NB4 (cell line): ENCODE data around the gene EVA1B.

Source experiments
- CTCF ChIP-seq: IDR thresholded peaks from one replicate; pipeline ENCODE4 v1.5.1; 2012; ENCODE audit warnings: low read depth, low read length
- MAX ChIP-seq: IDR thresholded peaks from 2 replicates; pipeline ENCODE4 v1.6.1; 2011; ENCODE audit warnings: low read depth, low read length
- MYC ChIP-seq: IDR thresholded peaks from 2 replicates; pipeline ENCODE4 v1.6.1; 2011; ENCODE audit warnings: low read depth, low read length
- POLR2A ChIP-seq: IDR thresholded peaks from 2 replicates; pipeline ENCODE4 v1.6.1; 2011; ENCODE audit warnings: mild to moderate bottlenecking; ENCODE audit not compliant: insufficient read length; ENCODE audit errors: extremely low read depth

- TF ChIP-seq CTCF (no peak), MYC (no peak), POLR2A (no peak), MAX (no peak)
Observed at GRCh38 chr1:36337830-36338229, 14.4 kb upstream of the EVA1B start.
